ENCODE measurements around the gene TLE6. TPM values are rescaled to one million over a fixed set of nuclear protein-coding genes. Genes with fewer than 3 reads are reported as not detected.
A peak's percentile ranks its signal among the peaks of the same experiment; 100 is the strongest.

TLE6 gene
- total RNA-seq, 1 donor from 2014 or later, result not detected

DNA sequence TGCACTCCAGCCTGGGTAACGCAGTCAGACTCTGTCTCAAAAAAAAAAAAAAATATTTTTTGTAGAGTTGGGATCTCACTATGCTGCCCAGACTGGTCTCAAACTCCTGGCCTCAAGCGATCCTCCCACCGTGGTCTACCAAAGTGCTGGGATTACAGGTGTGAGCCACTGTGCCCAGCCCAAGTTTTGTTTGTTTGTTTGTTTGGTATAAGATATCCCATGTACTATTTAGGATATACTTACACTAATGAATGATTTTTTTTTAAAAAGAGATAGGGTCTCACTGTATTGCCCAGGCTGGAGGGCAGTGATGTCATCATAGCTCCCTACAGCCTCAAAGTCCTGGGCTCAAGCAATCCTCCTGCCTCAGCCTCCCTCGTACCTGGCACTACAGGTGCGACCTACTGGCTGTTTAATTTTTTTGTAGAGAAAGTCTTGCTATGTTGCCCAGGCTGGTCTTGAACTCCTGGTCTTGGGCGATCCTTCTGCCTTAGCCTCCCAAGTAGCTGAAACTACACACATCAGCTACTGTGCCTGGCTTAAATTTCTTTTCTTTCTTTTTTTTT is 24.0 kb downstream of the TLE6 start:
- peaks cover 5% of the 10 kb centered on the region for H3K27me3 Mint-ChIP-seq (ENCODE audit: unreplicated experiment)
- TF ChIP-seq, protein P1, sequence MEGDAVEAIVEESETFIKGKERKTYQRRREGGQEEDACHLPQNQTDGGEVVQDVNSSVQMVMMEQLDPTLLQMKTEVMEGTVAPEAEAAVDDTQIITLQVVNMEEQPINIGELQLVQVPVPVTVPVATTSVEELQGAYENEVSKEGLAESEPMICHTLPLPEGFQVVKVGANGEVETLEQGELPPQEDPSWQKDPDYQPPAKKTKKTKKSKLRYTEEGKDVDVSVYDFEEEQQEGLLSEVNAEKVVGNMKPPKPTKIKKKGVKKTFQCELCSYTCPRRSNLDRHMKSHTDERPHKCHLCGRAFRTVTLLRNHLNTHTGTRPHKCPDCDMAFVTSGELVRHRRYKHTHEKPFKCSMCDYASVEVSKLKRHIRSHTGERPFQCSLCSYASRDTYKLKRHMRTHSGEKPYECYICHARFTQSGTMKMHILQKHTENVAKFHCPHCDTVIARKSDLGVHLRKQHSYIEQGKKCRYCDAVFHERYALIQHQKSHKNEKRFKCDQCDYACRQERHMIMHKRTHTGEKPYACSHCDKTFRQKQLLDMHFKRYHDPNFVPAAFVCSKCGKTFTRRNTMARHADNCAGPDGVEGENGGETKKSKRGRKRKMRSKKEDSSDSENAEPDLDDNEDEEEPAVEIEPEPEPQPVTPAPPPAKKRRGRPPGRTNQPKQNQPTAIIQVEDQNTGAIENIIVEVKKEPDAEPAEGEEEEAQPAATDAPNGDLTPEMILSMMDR (IDR thresholded peaks at IDR 0.05; ENCODE audit: partially characterized antibody, unreplicated experiment), result no peak
- H3K4me1 Mint-ChIP-seq (ENCODE audit: low read depth, unreplicated experiment), result no peaks in the 10 kb centered on the region
- no peak overlapping the region for H3K4me3 Mint-ChIP-seq (ENCODE audit: unreplicated experiment)
- peaks cover 4% of the 10 kb centered on the region for H3K36me3 Mint-ChIP-seq (ENCODE audit: unreplicated experiment)
- H3K27ac Mint-ChIP-seq (ENCODE audit: unreplicated experiment), result no peak overlapping the region
- H3K9me3 Mint-ChIP-seq (ENCODE audit: unreplicated experiment), result peaks cover 4% of the 10 kb centered on the region
- no peak for DNase-seq

DNA sequence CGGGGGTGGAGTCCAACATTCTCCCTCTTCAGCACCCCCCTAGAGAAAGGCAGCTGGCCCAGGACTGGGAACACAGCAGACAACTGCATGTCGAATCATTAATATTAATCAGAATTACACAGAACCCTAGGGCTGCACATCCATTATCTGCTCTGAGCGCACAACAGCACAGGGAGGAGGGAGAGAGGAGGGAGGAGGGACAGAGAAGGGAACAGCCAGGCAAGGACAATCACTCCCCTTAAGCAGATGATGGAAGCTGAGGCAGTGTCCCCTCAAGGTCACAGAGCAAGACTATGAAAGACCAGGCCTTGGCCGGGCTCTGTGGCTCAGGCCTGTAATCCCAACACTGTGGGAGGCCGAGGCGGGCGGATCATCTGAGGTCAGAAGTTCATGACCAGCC is 25.7 kb downstream of the TLE6 start:
- peaks cover 2% of the 10 kb centered on the region for H3K9me3 Mint-ChIP-seq (ENCODE audit: unreplicated experiment)
- DNase-seq, result peak; percentile 46
- H3K27me3 Mint-ChIP-seq (ENCODE audit: unreplicated experiment), result peaks cover 2% of the 10 kb centered on the region
- H3K4me3 Mint-ChIP-seq (ENCODE audit: unreplicated experiment), result no peak overlapping the region
- TF ChIP-seq, protein P1 (IDR thresholded peaks at IDR 0.05; ENCODE audit: partially characterized antibody, unreplicated experiment), result no peak
- H3K36me3 Mint-ChIP-seq (ENCODE audit: unreplicated experiment), result no peaks in the 10 kb centered on the region
- H3K27ac Mint-ChIP-seq (ENCODE audit: unreplicated experiment), result no peak overlapping the region
- no peaks in the 10 kb centered on the region for H3K4me1 Mint-ChIP-seq (ENCODE audit: low read depth, unreplicated experiment)

DNA sequence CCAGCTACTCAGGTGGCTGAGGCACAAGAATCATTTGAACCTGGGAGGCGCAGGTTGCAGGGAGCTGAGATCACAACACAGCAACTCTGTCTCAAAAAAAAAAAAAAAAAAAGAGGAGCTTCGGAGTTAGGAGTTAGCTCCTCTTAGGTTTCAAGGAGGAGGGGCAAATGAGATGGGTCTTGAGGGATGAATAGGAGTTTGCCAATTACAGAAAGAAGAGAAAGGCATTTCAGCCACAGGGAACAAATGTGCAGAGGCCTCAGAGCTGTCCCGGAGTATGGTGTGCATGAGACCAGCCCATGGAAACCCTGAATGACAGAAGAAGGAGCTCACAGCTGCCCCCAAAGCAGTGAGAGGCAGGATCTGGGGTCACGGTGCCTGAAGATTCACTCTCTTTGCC is 27.2 kb downstream of the TLE6 start:
- Mint-ChIP-seq H3K27ac (ENCODE audit: unreplicated experiment) (no peak overlapping the region), H3K27me3 (ENCODE audit: unreplicated experiment) (peaks cover 4% of the 10 kb centered on the region), H3K36me3 (ENCODE audit: unreplicated experiment) (no peaks in the 10 kb centered on the region), H3K4me1 (ENCODE audit: low read depth, unreplicated experiment) (no peaks in the 10 kb centered on the region), H3K9me3 (ENCODE audit: unreplicated experiment) (no peaks in the 10 kb centered on the region), H3K4me3 (ENCODE audit: unreplicated experiment) (no peak overlapping the region)
- TF ChIP-seq, protein P1 (IDR thresholded peaks at IDR 0.05; ENCODE audit: partially characterized antibody, unreplicated experiment), result no peak
- DNase-seq, result no peak

DNA sequence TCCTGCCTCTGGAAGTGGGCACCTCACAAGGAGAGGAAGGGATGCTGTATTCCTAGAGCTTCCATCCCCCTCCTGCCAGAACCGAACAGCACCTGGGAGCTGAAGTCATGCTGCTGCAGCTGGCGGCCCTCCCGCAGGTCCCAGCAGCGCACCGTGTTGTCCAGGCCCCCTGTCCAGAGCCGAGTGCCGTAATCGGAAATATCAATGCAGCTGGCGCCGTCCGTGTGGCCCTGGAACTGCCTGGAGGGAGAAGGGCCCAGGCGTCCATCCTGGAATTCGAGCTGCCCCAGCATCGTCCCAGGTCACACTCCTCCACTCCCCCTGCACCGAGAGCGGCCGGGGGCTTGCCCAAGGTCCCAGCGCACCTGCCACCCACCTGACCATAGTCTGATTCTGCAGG is 28.0 kb downstream of the TLE6 start:
- H3K36me3 Mint-ChIP-seq (ENCODE audit: unreplicated experiment), result no peaks in the 10 kb centered on the region
- no peak overlapping the region for H3K4me3 Mint-ChIP-seq (ENCODE audit: unreplicated experiment)
- TF ChIP-seq, protein P1 (IDR thresholded peaks at IDR 0.05; ENCODE audit: partially characterized antibody, unreplicated experiment), result no peak
- H3K9me3 Mint-ChIP-seq (ENCODE audit: unreplicated experiment), result no peaks in the 10 kb centered on the region
- H3K27ac Mint-ChIP-seq (ENCODE audit: unreplicated experiment), result no peak overlapping the region
- no peak for DNase-seq
- no peaks in the 10 kb centered on the region for H3K4me1 Mint-ChIP-seq (ENCODE audit: low read depth, unreplicated experiment)
- peaks cover 4% of the 10 kb centered on the region for H3K27me3 Mint-ChIP-seq (ENCODE audit: unreplicated experiment)

DNA sequence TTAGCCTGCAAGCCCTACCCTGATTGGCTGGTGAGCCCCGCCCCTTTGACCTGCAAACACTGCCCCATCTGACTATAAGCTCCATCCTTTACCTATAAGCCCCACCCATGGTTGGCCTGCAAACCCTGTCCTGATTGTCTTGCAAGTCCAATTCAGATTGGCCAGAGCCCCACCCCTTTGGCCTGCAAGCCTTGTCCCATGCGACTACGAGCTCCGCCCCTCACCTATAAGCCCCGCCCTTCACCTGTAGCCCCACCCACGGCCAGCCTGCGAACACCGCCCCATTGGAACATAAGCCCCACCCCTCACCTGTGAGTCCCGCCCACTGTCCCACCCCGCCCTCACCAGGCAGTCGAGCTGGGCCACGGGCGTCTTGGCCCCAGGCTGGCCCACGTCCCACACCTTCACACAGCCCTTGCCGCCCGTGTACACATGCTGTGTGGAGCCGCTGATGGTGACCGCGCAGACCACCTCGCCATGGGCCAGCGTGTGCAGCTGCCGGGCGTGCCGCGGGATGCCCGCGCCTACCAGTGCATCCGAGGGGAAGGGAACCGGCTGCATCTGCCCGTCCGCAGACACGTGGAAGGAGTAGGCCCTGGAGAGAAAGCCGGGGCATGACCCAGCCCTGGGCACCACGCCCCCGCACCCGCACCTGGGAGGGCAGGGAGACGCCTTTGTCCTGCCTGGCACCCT is 28.9 kb downstream of the TLE6 start:
- Mint-ChIP-seq H3K27ac (ENCODE audit: unreplicated experiment) (no peak overlapping the region), H3K4me3 (ENCODE audit: unreplicated experiment) (no peak overlapping the region), H3K27me3 (ENCODE audit: unreplicated experiment) (peaks cover 4% of the 10 kb centered on the region), H3K36me3 (ENCODE audit: unreplicated experiment) (no peaks in the 10 kb centered on the region), H3K9me3 (ENCODE audit: unreplicated experiment) (no peaks in the 10 kb centered on the region), H3K4me1 (ENCODE audit: low read depth, unreplicated experiment) (no peaks in the 10 kb centered on the region)
- TF ChIP-seq, protein P1 (IDR thresholded peaks at IDR 0.05; ENCODE audit: partially characterized antibody, unreplicated experiment), result no peak
- no peak for DNase-seq
